A673 (cell line): Measurements from ENCODE around the gene KCNJ14. TPM values are rescaled to one million over a fixed set of nuclear protein-coding genes. Genes with fewer than 3 reads are reported as not detected.
A peak's percentile ranks its signal among the peaks of the same experiment; 100 is the strongest.

Source experiments
- BruUV-seq: library from RNA; stranded (reverse); fragments of 400-500 nt; replicated peaks from 2 replicates; lab custom pipeline; 2021; lab: Mats Ljungman, UMichigan
- CTCF ChIA-PET: fragments of 300-600 bp; sonication (Branson Sonifier 250); formaldehyde crosslinking; loops from one replicate; lab custom pipeline; 2022; ENCODE audit warnings: antibody characterized with exemption; lab: Charles Lee
- POLR2A ChIA-PET: fragments of 300-600 bp; sonication (Branson Sonifier 250); formaldehyde crosslinking; loops from one replicate; lab custom pipeline; 2022; ENCODE audit warnings: antibody characterized with exemption; ENCODE audit not compliant: low non-redundant PET; lab: Charles Lee
- DNase-seq: peaks from one replicate; pipeline ENCODE4 v3.0.0-alpha.2; 2015; ENCODE audit warnings: low spot score
- H3K27ac ChIP-seq: fragments of 200-600 bp; sonication (generic); 2 replicates; pipeline ENCODE4 v1.5.1; 2016; ENCODE audit warnings: mixed run types, low read depth, mild to moderate bottlenecking, mixed read lengths, antibody characterized with exemption, low read length; ENCODE audit not compliant: poor library complexity, severe bottlenecking
- H3K27me3 ChIP-seq: fragments of 200-600 bp; sonication (generic); replicated peaks from 2 replicates; pipeline ENCODE4 v1.6.1; 2017; ENCODE audit warnings: mixed run types, low read depth, mild to moderate bottlenecking, mixed read lengths, antibody characterized with exemption, low read length; ENCODE audit not compliant: insufficient read depth, poor library complexity
- H3K36me3 ChIP-seq: fragments of 200-600 bp; sonication (generic); 2 replicates; pipeline ENCODE4 v1.6.1; 2016; ENCODE audit warnings: mixed run types, mild to moderate bottlenecking, mixed read lengths, antibody characterized with exemption, low read length; ENCODE audit not compliant: insufficient read depth, poor library complexity, severe bottlenecking
- H3K4me1 ChIP-seq: fragments of 200-600 bp; sonication (generic); 2 replicates; pipeline ENCODE4 v1.6.1; 2017; ENCODE audit warnings: mixed run types, mild to moderate bottlenecking, mixed read lengths, antibody characterized with exemption, low read length; ENCODE audit not compliant: insufficient read depth, poor library complexity, severe bottlenecking
- H3K4me3 ChIP-seq: fragments of 200-600 bp; sonication (generic); 2 replicates; pipeline ENCODE4 v1.5.1; 2016; ENCODE audit warnings: low read depth, mixed run types, mild to moderate bottlenecking, mixed read lengths, low read length; ENCODE audit not compliant: poor library complexity, severe bottlenecking
- H3K9me3 ChIP-seq: fragments of 200-600 bp; sonication (generic); 2 replicates; pipeline ENCODE4 v1.6.1; 2016; ENCODE audit warnings: mixed run types, low read depth, mild to moderate bottlenecking, mixed read lengths, antibody characterized with exemption, low read length; ENCODE audit not compliant: poor library complexity, severe bottlenecking
- EZH2 ChIP-seq: fragments of 200-600 bp; sonication (generic); IDR thresholded peaks from 2 replicates; pipeline ENCODE4 v1.6.1; 2017; ENCODE audit warnings: borderline replicate concordance, low read depth, mild to moderate bottlenecking, mixed read lengths, antibody characterized with exemption, low read length; ENCODE audit not compliant: poor library complexity, severe bottlenecking
- intact Hi-C: fragments of 100-400 bp; cut with micrococcal nuclease; formaldehyde crosslinking; loops from one replicate; pipeline ENCODE4 v1.10.0; 2022; ENCODE audit not compliant: unreplicated experiment
- total RNA-seq: library from RNA; stranded (reverse); gene quantifications from 2 replicates; pipeline ENCODE4 v1.2.3, GENCODE V29; 2021
- TF ChIP-seq, protein P1 (sequence below): fragments of 300-800, 200-600 bp; sonication (generic); conservative IDR thresholded peaks from 2 replicates; pipeline ENCODE4 v1.5.1; 2017; ENCODE audit warnings: low read depth, mild to moderate bottlenecking, antibody characterized with exemption, low read length, moderate library complexity, mixed read lengths

The KCNJ14 gene
- total RNA-seq, 1 experiment from 2014 or later = 6.5 TPM

DNA sequence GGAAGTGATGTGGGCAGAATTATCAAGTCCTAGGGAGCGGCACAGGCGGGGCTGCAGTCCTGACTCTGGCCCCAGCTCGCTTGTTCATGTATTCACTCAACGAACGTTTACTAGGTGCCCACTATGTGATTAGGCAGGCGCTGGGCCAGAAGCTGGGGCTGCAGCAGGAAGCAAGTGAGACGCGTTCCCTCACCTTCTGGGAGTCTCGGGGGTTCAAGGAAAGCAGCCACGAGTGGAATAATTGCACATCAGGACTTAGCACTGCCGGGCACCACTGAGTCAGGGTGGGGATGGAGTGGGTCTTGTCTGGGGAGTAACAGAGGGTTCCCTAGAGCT lies 58.7 kb downstream of the KCNJ14 start:
- intact Hi-C loops = no loop called here
- Histone ChIP-seq H3K4me3 (peak overlapping the region; percentile 58), H3K27ac (no peak overlapping the region), H3K27me3 (no peaks in the 10 kb centered on the region), H3K4me1 (no peaks in the 10 kb centered on the region), H3K9me3 (no peaks in the 10 kb centered on the region), H3K36me3 (no peaks in the 10 kb centered on the region)
- DNase-seq = no peak
- POLR2A ChIA-PET = interaction anchor here (0.7 kb wide), 1 partner anchor 456 kb away, joined by 3 read pairs; no protein-coding TSS in a partner anchor
- no TSS peak for BruUV-seq
- TF ChIP-seq EZH2 = no peak
- TF ChIP-seq, protein P1, sequence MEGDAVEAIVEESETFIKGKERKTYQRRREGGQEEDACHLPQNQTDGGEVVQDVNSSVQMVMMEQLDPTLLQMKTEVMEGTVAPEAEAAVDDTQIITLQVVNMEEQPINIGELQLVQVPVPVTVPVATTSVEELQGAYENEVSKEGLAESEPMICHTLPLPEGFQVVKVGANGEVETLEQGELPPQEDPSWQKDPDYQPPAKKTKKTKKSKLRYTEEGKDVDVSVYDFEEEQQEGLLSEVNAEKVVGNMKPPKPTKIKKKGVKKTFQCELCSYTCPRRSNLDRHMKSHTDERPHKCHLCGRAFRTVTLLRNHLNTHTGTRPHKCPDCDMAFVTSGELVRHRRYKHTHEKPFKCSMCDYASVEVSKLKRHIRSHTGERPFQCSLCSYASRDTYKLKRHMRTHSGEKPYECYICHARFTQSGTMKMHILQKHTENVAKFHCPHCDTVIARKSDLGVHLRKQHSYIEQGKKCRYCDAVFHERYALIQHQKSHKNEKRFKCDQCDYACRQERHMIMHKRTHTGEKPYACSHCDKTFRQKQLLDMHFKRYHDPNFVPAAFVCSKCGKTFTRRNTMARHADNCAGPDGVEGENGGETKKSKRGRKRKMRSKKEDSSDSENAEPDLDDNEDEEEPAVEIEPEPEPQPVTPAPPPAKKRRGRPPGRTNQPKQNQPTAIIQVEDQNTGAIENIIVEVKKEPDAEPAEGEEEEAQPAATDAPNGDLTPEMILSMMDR = no peak
- CTCF ChIA-PET = interaction anchor here (0.6 to 0.7 kb wide), 2 partner anchors 67 to 75 kb away, joined by 3 to 9 read pairs; no protein-coding TSS in a partner anchor

DNA sequence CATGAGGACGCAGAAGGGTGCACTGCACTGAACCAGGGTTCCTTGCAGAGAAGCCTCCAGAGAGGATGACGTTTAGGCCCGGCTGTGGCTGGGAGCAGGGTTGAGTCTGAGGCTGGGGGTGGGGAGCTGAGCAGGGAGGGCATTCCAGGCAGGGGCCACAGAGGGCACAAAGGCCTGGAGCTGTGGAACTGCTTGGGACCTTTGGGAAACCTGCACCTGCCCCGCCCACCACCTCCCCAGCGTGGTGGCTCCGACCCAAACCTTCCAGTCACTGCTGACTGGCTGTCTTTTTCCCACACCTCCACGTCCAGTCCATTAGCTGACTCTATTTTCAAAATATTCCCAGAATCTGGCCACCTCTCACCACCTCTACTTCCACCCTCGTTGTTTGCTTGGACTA lies 61.2 kb downstream of the KCNJ14 start:
- Histone ChIP-seq H3K4me3 (no peak overlapping the region), H3K36me3 (no peaks in the 10 kb centered on the region), H3K27me3 (no peaks in the 10 kb centered on the region), H3K27ac (no peak overlapping the region), H3K9me3 (no peaks in the 10 kb centered on the region), H3K4me1 (no peaks in the 10 kb centered on the region)
- POLR2A ChIA-PET = no interaction called here
- intact Hi-C loops = no loop called here
- CTCF ChIA-PET = interaction anchor here (1.4 kb wide), 1 partner anchor 11 kb away, joined by 9 read pairs; no protein-coding TSS in a partner anchor
- DNase-seq = no peak
- TF ChIP-seq, protein P1 = no peak
- TF ChIP-seq EZH2 = no peak
- no TSS peak for BruUV-seq

Other genes starting within 250 kb of the KCNJ14 start
- gene CARD8, start 199.7 kb upstream of the KCNJ14 start, total RNA-seq = 139 and 151 TPM in 2 replicates
- gene ZNF114, start 185.5 kb upstream of the KCNJ14 start, total RNA-seq = 9.5 and 11.7 TPM in 2 replicates
- gene EMP3, start 130.0 kb upstream of the KCNJ14 start, total RNA-seq = 170 and 187 TPM in 2 replicates
- 7.5 and 7.9 TPM in 2 replicates for gene TMEM143, start 91.6 kb upstream of the KCNJ14 start, total RNA-seq
- 0.50 TPM in 1 of 2 replicates, not detected in the other for gene SYNGR4, start 91.2 kb upstream of the KCNJ14 start, total RNA-seq
- gene KDELR1, start 64.0 kb upstream of the KCNJ14 start, total RNA-seq = 197 and 200 TPM in 2 replicates
- 10.4 and 11.4 TPM in 2 replicates for gene GRIN2D, start 61.9 kb upstream of the KCNJ14 start, total RNA-seq
- gene GRWD1, start 9.6 kb upstream of the KCNJ14 start, total RNA-seq = 86.4 and 109 TPM in 2 replicates
- 120 and 125 TPM in 2 replicates for gene CYTH2, start 13.8 kb downstream of the KCNJ14 start, total RNA-seq
- gene LMTK3, start 56.3 kb downstream of the KCNJ14 start, total RNA-seq = 0.52 and 1.0 TPM in 2 replicates
- 0.24 and 0.60 TPM in 2 replicates for gene SULT2B1, start 96.6 kb downstream of the KCNJ14 start, total RNA-seq
- gene SPACA4, start 151.2 kb downstream of the KCNJ14 start, total RNA-seq = not detected in 2 replicates
- gene FAM83E, start 159.5 kb downstream of the KCNJ14 start, total RNA-seq = 5.5 and 6.1 TPM in 2 replicates
- 1,417 and 1,448 TPM in 2 replicates for gene RPL18, start 163.6 kb downstream of the KCNJ14 start, total RNA-seq
- gene SPHK2, start 163.9 kb downstream of the KCNJ14 start, total RNA-seq = 38.8 and 43.0 TPM in 2 replicates
- gene DBP, start 181.8 kb downstream of the KCNJ14 start, total RNA-seq = 14.2 and 22.1 TPM in 2 replicates
- 36.8 and 38.2 TPM in 2 replicates for gene CA11, start 190.6 kb downstream of the KCNJ14 start, total RNA-seq
- not detected in 2 replicates for gene NTN5, start 217.4 kb downstream of the KCNJ14 start, total RNA-seq
- not detected in 2 replicates for gene FUT2, start 240.4 kb downstream of the KCNJ14 start, total RNA-seq